ENCODE measurements around the gene RDH11. TPM values are rescaled to one million over a fixed set of nuclear protein-coding genes. Genes with fewer than 3 reads are reported as not detected.

The RDH11 gene
- total and polyA plus RNA-seq, 10 of the 15 experiments (the other 5 are each of a cell fraction or from before 2014, with no cell fraction given) = 49.7 to 161 (median 77.2) TPM

- TF ChIP-seq, protein P1, sequence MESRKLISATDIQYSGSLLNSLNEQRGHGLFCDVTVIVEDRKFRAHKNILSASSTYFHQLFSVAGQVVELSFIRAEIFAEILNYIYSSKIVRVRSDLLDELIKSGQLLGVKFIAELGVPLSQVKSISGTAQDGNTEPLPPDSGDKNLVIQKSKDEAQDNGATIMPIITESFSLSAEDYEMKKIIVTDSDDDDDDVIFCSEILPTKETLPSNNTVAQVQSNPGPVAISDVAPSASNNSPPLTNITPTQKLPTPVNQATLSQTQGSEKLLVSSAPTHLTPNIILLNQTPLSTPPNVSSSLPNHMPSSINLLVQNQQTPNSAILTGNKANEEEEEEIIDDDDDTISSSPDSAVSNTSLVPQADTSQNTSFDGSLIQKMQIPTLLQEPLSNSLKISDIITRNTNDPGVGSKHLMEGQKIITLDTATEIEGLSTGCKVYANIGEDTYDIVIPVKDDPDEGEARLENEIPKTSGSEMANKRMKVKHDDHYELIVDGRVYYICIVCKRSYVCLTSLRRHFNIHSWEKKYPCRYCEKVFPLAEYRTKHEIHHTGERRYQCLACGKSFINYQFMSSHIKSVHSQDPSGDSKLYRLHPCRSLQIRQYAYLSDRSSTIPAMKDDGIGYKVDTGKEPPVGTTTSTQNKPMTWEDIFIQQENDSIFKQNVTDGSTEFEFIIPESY (IDR thresholded peaks at IDR 0.05) = 0 out of 2 replicates have a peak, but pooled peaks have one; percentile 20
- TF ChIP-seq GABPA (IDR thresholded peaks at IDR 0.05; ENCODE audit: low read depth) (no peak), MLLT1 (IDR thresholded peaks at IDR 0.05) (no peak), MEF2B (IDR thresholded peaks at IDR 0.05; ENCODE audit: partially characterized antibody, poor library complexity, severe bottlenecking) (no peak), MEF2A (IDR thresholded peaks at IDR 0.05; ENCODE audit: insufficient read depth, low read depth, low read length) (no peak), ZNF207 (IDR thresholded peaks at IDR 0.05; ENCODE audit: borderline replicate concordance) (0 out of 2 replicates have a peak, but pooled peaks have one; percentile 71), KAT2A (conservative IDR thresholded peaks at IDR 0.05; ENCODE audit: control insufficient read depth, low read depth, low read length) (no peak), FOXM1 (IDR thresholded peaks at IDR 0.05; ENCODE audit: low read depth, low read length) (no peak), HDAC2 (IDR thresholded peaks at IDR 0.05) (no peak), SMC3 (IDR thresholded peaks at IDR 0.05; ENCODE audit: borderline replicate concordance, low read length) (peak; percentile 84), EGR1 (IDR thresholded peaks at IDR 0.05; ENCODE audit: borderline replicate concordance in 1 of 2, low read depth in 2 of 2, low read length in 2 of 2) (no peak), RFX5 (IDR thresholded peaks at IDR 0.05; ENCODE audit: low read depth, low read length) (no peak), NFYA (IDR thresholded peaks at IDR 0.05; ENCODE audit: borderline replicate concordance, low read depth, low read length) (no peak), E2F8 (IDR thresholded peaks at IDR 0.05; ENCODE audit: low read depth, partially characterized antibody) (no peak), EP300 (IDR thresholded peaks at IDR 0.05; ENCODE audit: borderline replicate concordance in 1 of 2, control insufficient read depth in 1 of 2, low read depth in 2 of 2, low read length in 2 of 2) (no peak), ATF2 (IDR thresholded peaks at IDR 0.05; ENCODE audit: low read length) (no peak)
- TF ChIP-seq, protein P2, sequence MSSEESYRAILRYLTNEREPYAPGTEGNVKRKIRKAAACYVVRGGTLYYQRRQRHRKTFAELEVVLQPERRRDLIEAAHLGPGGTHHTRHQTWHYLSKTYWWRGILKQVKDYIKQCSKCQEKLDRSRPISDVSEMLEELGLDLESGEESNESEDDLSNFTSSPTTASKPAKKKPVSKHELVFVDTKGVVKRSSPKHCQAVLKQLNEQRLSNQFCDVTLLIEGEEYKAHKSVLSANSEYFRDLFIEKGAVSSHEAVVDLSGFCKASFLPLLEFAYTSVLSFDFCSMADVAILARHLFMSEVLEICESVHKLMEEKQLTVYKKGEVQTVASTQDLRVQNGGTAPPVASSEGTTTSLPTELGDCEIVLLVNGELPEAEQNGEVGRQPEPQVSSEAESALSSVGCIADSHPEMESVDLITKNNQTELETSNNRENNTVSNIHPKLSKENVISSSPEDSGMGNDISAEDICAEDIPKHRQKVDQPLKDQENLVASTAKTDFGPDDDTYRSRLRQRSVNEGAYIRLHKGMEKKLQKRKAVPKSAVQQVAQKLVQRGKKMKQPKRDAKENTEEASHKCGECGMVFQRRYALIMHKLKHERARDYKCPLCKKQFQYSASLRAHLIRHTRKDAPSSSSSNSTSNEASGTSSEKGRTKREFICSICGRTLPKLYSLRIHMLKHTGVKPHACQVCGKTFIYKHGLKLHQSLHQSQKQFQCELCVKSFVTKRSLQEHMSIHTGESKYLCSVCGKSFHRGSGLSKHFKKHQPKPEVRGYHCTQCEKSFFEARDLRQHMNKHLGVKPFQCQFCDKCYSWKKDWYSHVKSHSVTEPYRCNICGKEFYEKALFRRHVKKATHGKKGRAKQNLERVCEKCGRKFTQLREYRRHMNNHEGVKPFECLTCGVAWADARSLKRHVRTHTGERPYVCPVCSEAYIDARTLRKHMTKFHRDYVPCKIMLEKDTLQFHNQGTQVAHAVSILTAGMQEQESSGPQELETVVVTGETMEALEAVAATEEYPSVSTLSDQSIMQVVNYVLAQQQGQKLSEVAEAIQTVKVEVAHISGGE (CRISPR knock-in tag; IDR thresholded peaks at IDR 0.05) = no peak
Observed at GRCh38 chr14:67704484-67705089, 9.0 kb upstream of the RDH11 start (continued).
